Measurements from ENCODE around the gene SLCO2B1. TPM values are rescaled to one million over a fixed set of nuclear protein-coding genes. Genes with fewer than 3 reads are reported as not detected.
A peak's percentile ranks its signal among the peaks of the same experiment; 100 is the strongest.

Gene SLCO2B1
- total and polyA plus RNA-seq, 2 experiments from 2014 or later = not detected

GRCh38 chr11:75203641-75204011, 52.7 kb downstream of the SLCO2B1 start:
- TF ChIP-seq EZH2 (IDR thresholded peaks at IDR 0.05; ENCODE audit: insufficient read depth, poor library complexity, severe bottlenecking) (no peak), EZH2phosphoT487 (IDR thresholded peaks at IDR 0.05; ENCODE audit: insufficient read depth, low read depth) (no peak)
- Histone ChIP-seq H3K36me3 (ENCODE audit: low read depth) (no peaks in the 10 kb centered on the region), H3K9me3 (ENCODE audit: low read depth) (no peaks in the 10 kb centered on the region), H3F3A (ENCODE audit: insufficient read depth) (no peaks in the 10 kb centered on the region), H3K4me2 (ENCODE audit: unreplicated experiment) (no peak overlapping the region), H3K27ac (no peak overlapping the region), H3K79me2 (ENCODE audit: insufficient read depth) (no peaks in the 10 kb centered on the region), H3K27me3 (replicated peaks; ENCODE audit: insufficient read depth) (peaks cover 37% of the 10 kb centered on the region), H3K4me3 (no peak overlapping the region), H2AFZ (no peak overlapping the region), H3K9ac (no peak overlapping the region), H3K4me1 (ENCODE audit: insufficient read depth) (no peaks in the 10 kb centered on the region), H3K9me2 (ENCODE audit: insufficient read depth) (no peaks in the 10 kb centered on the region), H4K20me1 (ENCODE audit: insufficient read depth) (no peaks in the 10 kb centered on the region)
- no peak for DNase-seq
- WGBS, 2 experiments (ENCODE audit: low coverage in 1 of 2, low lambda C conversion rate in 2 of 2, missing lambda C conversion rate in 2 of 2) = 82 to 90% methylated on average over 2 of the region's 2 CpGs
- in situ Hi-C loops (cut with MboI) = no loop called here

DNA sequence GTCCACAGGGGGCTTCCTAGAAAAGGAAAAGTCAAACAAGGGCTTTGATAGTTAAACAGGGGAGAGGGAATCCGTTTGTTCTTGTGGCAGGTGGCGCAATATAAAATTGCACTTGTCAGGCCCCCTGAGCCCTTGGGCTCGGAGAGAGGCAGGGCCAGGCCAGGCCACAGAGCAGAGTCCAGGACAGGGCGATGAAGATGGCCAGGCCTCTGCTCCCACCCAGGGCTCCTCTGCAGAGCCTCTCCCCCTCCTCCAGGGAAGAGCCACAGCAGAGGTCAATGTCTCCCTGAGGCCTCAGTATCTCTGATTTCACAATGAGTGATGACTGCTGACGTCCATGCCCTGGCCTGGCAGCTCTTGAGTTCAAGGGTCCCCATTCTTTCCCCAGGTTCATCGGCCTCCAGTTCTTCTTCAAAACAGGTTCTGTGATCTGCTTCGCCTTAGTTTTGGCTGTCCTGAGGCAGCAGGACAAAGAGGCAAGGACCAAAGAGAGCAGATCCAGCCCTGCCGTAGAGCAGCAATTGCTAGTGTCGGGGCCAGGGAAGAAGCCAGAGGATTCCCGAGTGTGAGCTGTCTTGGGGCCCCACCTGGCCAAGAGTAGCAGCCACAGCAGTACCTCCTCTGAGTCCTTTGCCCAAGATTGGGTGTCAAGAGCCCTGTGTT, 53.2 kb downstream of the SLCO2B1 start:
- H3K4me2 ChIP-seq (ENCODE audit: unreplicated experiment) = no peak overlapping the region
- H3K27ac ChIP-seq = no peak overlapping the region
- no peaks in the 10 kb centered on the region for H3F3A ChIP-seq (ENCODE audit: insufficient read depth)
- in situ Hi-C loops (cut with MboI) = no loop called here
- H3K4me1 ChIP-seq (ENCODE audit: insufficient read depth) = no peaks in the 10 kb centered on the region
- TF ChIP-seq EZH2 (IDR thresholded peaks at IDR 0.05; ENCODE audit: insufficient read depth, poor library complexity, severe bottlenecking) (no peak), EZH2phosphoT487 (IDR thresholded peaks at IDR 0.05; ENCODE audit: insufficient read depth, low read depth) (no peak)
- no peak overlapping the region for H2AFZ ChIP-seq
- H4K20me1 ChIP-seq (ENCODE audit: insufficient read depth) = no peaks in the 10 kb centered on the region
- no peaks in the 10 kb centered on the region for H3K36me3 ChIP-seq (ENCODE audit: low read depth)
- 53 to 59% methylated on average over 10 of the region's 10 CpGs for WGBS, 2 experiments (ENCODE audit: low coverage in 1 of 2, low lambda C conversion rate in 2 of 2, missing lambda C conversion rate in 2 of 2)
- peaks cover 41% of the 10 kb centered on the region for H3K27me3 ChIP-seq (replicated peaks; ENCODE audit: insufficient read depth)
- DNase-seq = no peak
- no peaks in the 10 kb centered on the region for H3K9me2 ChIP-seq (ENCODE audit: insufficient read depth)
- H3K79me2 ChIP-seq (ENCODE audit: insufficient read depth) = no peaks in the 10 kb centered on the region
- no peaks in the 10 kb centered on the region for H3K9me3 ChIP-seq (ENCODE audit: low read depth)
- no peak overlapping the region for H3K9ac ChIP-seq
- no peak overlapping the region for H3K4me3 ChIP-seq

DNA sequence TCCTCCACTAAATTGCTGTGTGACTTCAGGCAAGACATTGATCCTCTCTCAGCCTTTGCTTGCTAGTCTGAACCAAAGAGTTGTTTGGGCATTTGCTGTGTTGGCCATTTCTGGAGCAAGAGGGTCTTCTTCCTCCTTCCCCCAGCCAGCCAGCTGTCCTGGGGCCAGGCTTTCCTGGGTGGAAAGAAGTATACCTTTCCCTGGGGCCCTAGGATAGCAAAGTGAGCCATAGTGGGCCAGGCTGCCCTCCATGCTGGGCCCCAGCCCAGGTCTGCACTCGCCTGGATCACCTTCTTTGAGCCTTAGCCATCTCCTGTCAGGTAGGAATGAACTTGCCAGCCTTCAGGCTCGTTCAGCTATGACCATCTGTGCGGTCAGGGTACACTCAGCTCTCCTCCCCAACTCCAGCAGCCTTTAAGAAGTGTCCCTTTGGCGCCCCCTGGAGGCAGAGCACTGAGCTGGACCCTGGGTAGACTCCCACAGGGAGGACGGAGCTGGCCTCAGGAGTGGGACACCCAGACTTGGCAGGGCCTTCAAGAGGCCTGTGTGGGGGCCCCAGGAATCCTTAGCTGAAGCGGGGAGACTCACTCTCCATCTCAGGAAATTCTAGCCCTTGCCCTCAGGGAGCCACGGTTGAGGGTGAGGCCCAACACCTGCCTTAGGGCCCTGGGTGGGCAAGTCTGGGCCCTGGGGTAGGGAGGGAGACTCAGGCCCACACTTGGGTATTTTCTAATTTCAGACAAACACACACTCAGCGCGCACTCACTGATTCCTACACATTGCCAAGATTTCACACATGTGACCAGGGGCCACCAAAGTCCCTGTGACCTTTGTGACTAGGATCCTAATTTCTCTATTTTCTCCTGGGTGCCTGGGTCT, 54.0 kb downstream of the SLCO2B1 start:
- in situ Hi-C loops (cut with MboI) = no loop called here
- WGBS, 2 experiments (ENCODE audit: low coverage in 1 of 2, low lambda C conversion rate in 2 of 2, missing lambda C conversion rate in 2 of 2) = 12 to 18% methylated on average over 9 of the region's 9 CpGs
- H3K36me3 ChIP-seq (ENCODE audit: low read depth) = no peaks in the 10 kb centered on the region
- TF ChIP-seq EZH2phosphoT487 (IDR thresholded peaks at IDR 0.05; ENCODE audit: insufficient read depth, low read depth) (no peak), EZH2 (IDR thresholded peaks at IDR 0.05; ENCODE audit: insufficient read depth, poor library complexity, severe bottlenecking) (no peak)
- no peaks in the 10 kb centered on the region for H3K4me1 ChIP-seq (ENCODE audit: insufficient read depth)
- no peak overlapping the region for H3K9ac ChIP-seq
- no peaks in the 10 kb centered on the region for H4K20me1 ChIP-seq (ENCODE audit: insufficient read depth)
- no peaks in the 10 kb centered on the region for H3F3A ChIP-seq (ENCODE audit: insufficient read depth)
- no peak overlapping the region for H3K4me2 ChIP-seq (ENCODE audit: unreplicated experiment)
- peaks cover 41% of the 10 kb centered on the region for H3K27me3 ChIP-seq (replicated peaks; ENCODE audit: insufficient read depth)
- H3K9me2 ChIP-seq (ENCODE audit: insufficient read depth) = no peaks in the 10 kb centered on the region
- no peak overlapping the region for H3K27ac ChIP-seq
- H3K79me2 ChIP-seq (ENCODE audit: insufficient read depth) = no peaks in the 10 kb centered on the region
- no peak overlapping the region for H2AFZ ChIP-seq
- DNase-seq = peak; percentile 87
- no peak overlapping the region for H3K4me3 ChIP-seq
- no peaks in the 10 kb centered on the region for H3K9me3 ChIP-seq (ENCODE audit: low read depth)

DNA sequence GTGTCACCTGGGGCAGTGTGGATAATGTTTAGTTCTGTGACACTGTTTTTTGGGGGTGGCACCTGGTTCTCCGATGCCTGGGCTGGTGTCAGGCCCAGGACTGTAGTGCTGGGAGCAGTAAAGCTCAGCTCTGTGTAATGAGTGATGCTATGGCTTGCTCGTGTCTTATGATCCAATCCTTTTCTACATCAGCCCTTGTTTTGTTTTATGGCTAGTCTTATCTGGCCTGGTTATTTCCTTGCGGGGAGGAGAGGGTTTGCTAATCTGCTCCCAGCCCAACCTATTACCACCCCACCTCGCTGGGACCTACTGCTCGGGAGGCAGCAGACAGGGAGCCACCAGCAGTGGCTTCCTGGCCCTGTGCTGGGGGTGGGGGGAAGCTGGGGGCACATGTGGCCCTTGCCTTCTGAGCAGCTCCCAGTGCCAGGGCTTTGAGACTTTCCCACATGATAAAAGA, 54.7 kb downstream of the SLCO2B1 start:
- H2AFZ ChIP-seq = no peak overlapping the region
- no peaks in the 10 kb centered on the region for H3K9me3 ChIP-seq (ENCODE audit: low read depth)
- H3K79me2 ChIP-seq (ENCODE audit: insufficient read depth) = no peaks in the 10 kb centered on the region
- H3K36me3 ChIP-seq (ENCODE audit: low read depth) = no peaks in the 10 kb centered on the region
- no peak overlapping the region for H3K27ac ChIP-seq
- TF ChIP-seq EZH2 (IDR thresholded peaks at IDR 0.05; ENCODE audit: insufficient read depth, poor library complexity, severe bottlenecking) = no peak
- no peak for TF ChIP-seq EZH2phosphoT487 (IDR thresholded peaks at IDR 0.05; ENCODE audit: insufficient read depth, low read depth)
- no peak for DNase-seq
- no peaks in the 10 kb centered on the region for H4K20me1 ChIP-seq (ENCODE audit: insufficient read depth)
- peaks cover 41% of the 10 kb centered on the region for H3K27me3 ChIP-seq (replicated peaks; ENCODE audit: insufficient read depth)
- WGBS, 2 experiments (ENCODE audit: low coverage in 1 of 2, low lambda C conversion rate in 2 of 2, missing lambda C conversion rate in 2 of 2) = 48 to 53% methylated on average over 5 of the region's 5 CpGs
- H3K9me2 ChIP-seq (ENCODE audit: insufficient read depth) = no peaks in the 10 kb centered on the region
- no peak overlapping the region for H3K4me3 ChIP-seq
- no peak overlapping the region for H3K4me2 ChIP-seq (ENCODE audit: unreplicated experiment)
- no peaks in the 10 kb centered on the region for H3F3A ChIP-seq (ENCODE audit: insufficient read depth)
- H3K9ac ChIP-seq = no peak overlapping the region
- no peaks in the 10 kb centered on the region for H3K4me1 ChIP-seq (ENCODE audit: insufficient read depth)
- in situ Hi-C loops (cut with MboI) = no loop called here
